GM12891 (cell line): ENCODE results near the gene HSD3B7.

Experiments used
- POLR2A ChIP-seq: IDR thresholded peaks from 2 replicates; pipeline ENCODE4 v1.6.1; 2011; ENCODE audit warnings: low read depth, low read length, control low read depth
- POLR2AphosphoS5 ChIP-seq: IDR thresholded peaks from 2 replicates; pipeline ENCODE4 v1.6.1; 2011; ENCODE audit warnings: low read depth, low read length, control low read depth
- TAF1 ChIP-seq: IDR thresholded peaks from 2 replicates; pipeline ENCODE4 v1.6.1; 2011; ENCODE audit warnings: low read depth, low read length, control low read depth

DNA sequence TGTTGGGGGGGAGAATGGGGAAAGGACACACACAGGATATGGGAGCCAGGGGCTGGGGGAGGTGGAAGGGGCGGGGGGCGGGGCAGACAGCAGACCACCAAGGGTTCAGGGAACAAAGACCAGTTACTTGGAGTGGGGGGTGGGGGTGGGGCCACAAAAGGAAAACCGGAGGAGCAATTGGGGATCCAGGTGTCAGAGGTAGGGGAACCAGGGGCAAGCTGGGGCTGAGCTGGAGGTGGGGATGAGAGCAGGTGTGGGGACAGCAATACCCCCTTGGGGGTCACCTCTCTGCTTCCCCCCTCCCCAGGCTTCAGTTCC is 37.5 kb upstream of the HSD3B7 start:
- TF ChIP-seq POLR2AphosphoS5 = no peak
- no peak for TF ChIP-seq TAF1
- TF ChIP-seq POLR2A = no peak
